Upper lobe of left lung (tissue), 4 donors: ENCODE data around the gene HMBS.

Source experiments
- POLR2A ChIP-seq, 4 donors: fragments of 450-650 bp; IDR thresholded peaks; one replicate each; pipeline ENCODE4 v1.5.1; 2016 to 2017; ENCODE audit warnings: antibody characterized with exemption in 4 of 4, mild to moderate bottlenecking in 2 of 4
- POLR2AphosphoS5 ChIP-seq, 2 donors: sonication (generic); formaldehyde crosslinking; IDR thresholded peaks; one replicate each; pipeline ENCODE4 v1.5.1; 2017; ENCODE audit warnings: antibody characterized with exemption in 2 of 2
- TF ChIP-seq, protein P1 (sequence below), 6 experiments: fragments of 450-650 bp in 4 of 6; fragments of 200-600 bp in 2 of 6; sonication (generic) in 2 of 6; IDR thresholded peaks; one replicate each; pipeline ENCODE4 v1.5.1; 2016 to 2019; ENCODE audit warnings: antibody characterized with exemption in 6 of 6

GRCh38 chr11:119051440-119052162 is 33.1 kb upstream of the HMBS start:
- TF ChIP-seq POLR2A (IDR thresholded peaks at IDR 0.05), result no peak
- TF ChIP-seq, protein P1, sequence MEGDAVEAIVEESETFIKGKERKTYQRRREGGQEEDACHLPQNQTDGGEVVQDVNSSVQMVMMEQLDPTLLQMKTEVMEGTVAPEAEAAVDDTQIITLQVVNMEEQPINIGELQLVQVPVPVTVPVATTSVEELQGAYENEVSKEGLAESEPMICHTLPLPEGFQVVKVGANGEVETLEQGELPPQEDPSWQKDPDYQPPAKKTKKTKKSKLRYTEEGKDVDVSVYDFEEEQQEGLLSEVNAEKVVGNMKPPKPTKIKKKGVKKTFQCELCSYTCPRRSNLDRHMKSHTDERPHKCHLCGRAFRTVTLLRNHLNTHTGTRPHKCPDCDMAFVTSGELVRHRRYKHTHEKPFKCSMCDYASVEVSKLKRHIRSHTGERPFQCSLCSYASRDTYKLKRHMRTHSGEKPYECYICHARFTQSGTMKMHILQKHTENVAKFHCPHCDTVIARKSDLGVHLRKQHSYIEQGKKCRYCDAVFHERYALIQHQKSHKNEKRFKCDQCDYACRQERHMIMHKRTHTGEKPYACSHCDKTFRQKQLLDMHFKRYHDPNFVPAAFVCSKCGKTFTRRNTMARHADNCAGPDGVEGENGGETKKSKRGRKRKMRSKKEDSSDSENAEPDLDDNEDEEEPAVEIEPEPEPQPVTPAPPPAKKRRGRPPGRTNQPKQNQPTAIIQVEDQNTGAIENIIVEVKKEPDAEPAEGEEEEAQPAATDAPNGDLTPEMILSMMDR (IDR thresholded peaks at IDR 0.05), result no peak
- TF ChIP-seq POLR2AphosphoS5 (IDR thresholded peaks at IDR 0.05), result no peak
